HepG2 (cell line): Measurements from ENCODE around the gene CGNL1. TPM values are rescaled to one million over a fixed set of nuclear protein-coding genes. Genes with fewer than 3 reads are reported as not detected.

Source experiments
- BCL6 ChIP-seq: IDR thresholded peaks from 2 replicates; pipeline ENCODE4 v1.6.1; 2016; ENCODE audit warnings: missing genetic modification reagents, missing compliant biosample characterization
- FOXO1 ChIP-seq: sonication (generic); formaldehyde crosslinking; IDR thresholded peaks from 2 replicates; pipeline ENCODE4 v1.4.0; 2020; ENCODE audit warnings: missing genetic modification reagents
- KLF13 ChIP-seq: sonication (generic); formaldehyde crosslinking; IDR thresholded peaks from 2 replicates; pipeline ENCODE4 v1.4.0; 2020; ENCODE audit warnings: mild to moderate bottlenecking, missing genetic modification reagents
- LCORL ChIP-seq, 2 experiments: fragments of 450-650 bp in 1 of 2; sonication (generic) in 1 of 2; formaldehyde crosslinking in 1 of 2; IDR thresholded peaks; 2 replicates each; pipeline versions ENCODE4 v1.5.0 to v1.6.1; 2017 to 2020; ENCODE audit warnings: antibody characterized with exemption in 1 of 2, missing genetic modification reagents in 1 of 2
- MEF2D ChIP-seq: sonication (generic); formaldehyde crosslinking; IDR thresholded peaks from 2 replicates; pipeline ENCODE4 v1.5.1; 2020; ENCODE audit warnings: mild to moderate bottlenecking, missing genetic modification reagents
- PAX8 ChIP-seq: sonication (generic); formaldehyde crosslinking; IDR thresholded peaks from 2 replicates; pipeline ENCODE4 v1.8.0; 2022; ENCODE audit warnings: mild to moderate bottlenecking, missing genetic modification reagents, borderline replicate concordance
- PHF21A ChIP-seq: sonication (generic); formaldehyde crosslinking; IDR thresholded peaks from 2 replicates; pipeline ENCODE4 v1.5.0; 2020; ENCODE audit warnings: mild to moderate bottlenecking, missing genetic modification reagents
- RARA ChIP-seq: IDR thresholded peaks from 2 replicates; pipeline ENCODE4 v1.6.1; 2016; ENCODE audit warnings: missing genetic modification reagents, missing compliant biosample characterization
- RBM39 ChIP-seq: fragments of 200-400 bp; formaldehyde crosslinking; IDR thresholded peaks from one replicate; pipeline ENCODE4 v1.6.1; 2018; ENCODE audit warnings: antibody characterized with exemption, mild to moderate bottlenecking, low read depth, low read length; ENCODE audit not compliant: poor library complexity, severe bottlenecking
- SMYD3 ChIP-seq: sonication (generic); formaldehyde crosslinking; IDR thresholded peaks from 2 replicates; pipeline ENCODE4 v1.8.1; 2023; ENCODE audit warnings: mild to moderate bottlenecking, missing genetic modification reagents
- SRSF4 ChIP-seq: fragments of 200-400 bp; formaldehyde crosslinking; IDR thresholded peaks from one replicate; pipeline ENCODE4 v1.6.1; 2018; ENCODE audit warnings: mild to moderate bottlenecking, low read depth, low read length, moderate library complexity; ENCODE audit not compliant: poor library complexity, severe bottlenecking
- ZFP82 ChIP-seq: sonication (generic); formaldehyde crosslinking; IDR thresholded peaks from 2 replicates; pipeline ENCODE4 v1.5.1; 2020; ENCODE audit warnings: mild to moderate bottlenecking, missing genetic modification reagents, borderline replicate concordance
- ZNF674 ChIP-seq: sonication (generic); formaldehyde crosslinking; IDR thresholded peaks from 2 replicates; pipeline ENCODE4 v1.5.0; 2020; ENCODE audit warnings: low read depth, mild to moderate bottlenecking, missing genetic modification reagents
- polyA plus RNA-seq, 8 experiments: library from polyadenylated mRNA; depleted of rRNA in 3 of 8; stranded (reverse) in 7 of 8; unstranded in 1 of 8; fragments of >200 nt; fragmentation: Illumina TruSeq in 4 of 8; extraction: Trizol in 4 of 8; gene quantifications; 2 replicates each; pipeline versions ENCODE4 v1.2.1 to v1.2.3, GENCODE V29; 2011 to 2016; ENCODE audit warnings: low read depth in 4 of 8, missing spikeins in 1 of 8, mixed read lengths in 1 of 8; ENCODE audit not compliant: insufficient read depth in 1 of 8
- total RNA-seq, 5 experiments: library from RNA; depleted of rRNA; stranded (reverse); fragments of >200 nt; fragmentation: Illumina TruSeq; extraction: Trizol; gene quantifications; 2 replicates each; pipeline ENCODE4 v1.2.3, GENCODE V29; 2016; ENCODE audit warnings: low read depth in 1 of 5
- TF ChIP-seq, protein P1 (sequence below): sonication (generic); formaldehyde crosslinking; IDR thresholded peaks from 2 replicates; pipeline ENCODE4 v1.4.0; 2020; ENCODE audit warnings: missing genetic modification reagents; ENCODE audit errors: not compliant biosample characterization
- TF ChIP-seq, protein P2 (sequence below): sonication (generic); formaldehyde crosslinking; IDR thresholded peaks from 2 replicates; pipeline ENCODE4 v1.4.0; 2020; ENCODE audit warnings: mild to moderate bottlenecking, missing genetic modification reagents
- TF ChIP-seq, protein P3 (sequence below): sonication (generic); formaldehyde crosslinking; IDR thresholded peaks from 2 replicates; pipeline ENCODE4 v1.4.0; 2020; ENCODE audit warnings: mild to moderate bottlenecking, missing genetic modification reagents
- TF ChIP-seq, protein P4 (sequence below): sonication (generic); formaldehyde crosslinking; IDR thresholded peaks from 2 replicates; pipeline ENCODE4 v1.5.1; 2020; ENCODE audit warnings: mild to moderate bottlenecking, missing genetic modification reagents, moderate library complexity
- TF ChIP-seq, protein P5 (sequence below): IDR thresholded peaks from 2 replicates; pipeline ENCODE4 v1.6.1; 2018; ENCODE audit warnings: missing genetic modification reagents, mild to moderate bottlenecking, missing compliant biosample characterization

Gene CGNL1
- total and polyA plus RNA-seq, 2 of the 13 experiments (the other 11 are each of a cell fraction or from before 2014, with no cell fraction given): 5.6 to 15.6 TPM

DNA sequence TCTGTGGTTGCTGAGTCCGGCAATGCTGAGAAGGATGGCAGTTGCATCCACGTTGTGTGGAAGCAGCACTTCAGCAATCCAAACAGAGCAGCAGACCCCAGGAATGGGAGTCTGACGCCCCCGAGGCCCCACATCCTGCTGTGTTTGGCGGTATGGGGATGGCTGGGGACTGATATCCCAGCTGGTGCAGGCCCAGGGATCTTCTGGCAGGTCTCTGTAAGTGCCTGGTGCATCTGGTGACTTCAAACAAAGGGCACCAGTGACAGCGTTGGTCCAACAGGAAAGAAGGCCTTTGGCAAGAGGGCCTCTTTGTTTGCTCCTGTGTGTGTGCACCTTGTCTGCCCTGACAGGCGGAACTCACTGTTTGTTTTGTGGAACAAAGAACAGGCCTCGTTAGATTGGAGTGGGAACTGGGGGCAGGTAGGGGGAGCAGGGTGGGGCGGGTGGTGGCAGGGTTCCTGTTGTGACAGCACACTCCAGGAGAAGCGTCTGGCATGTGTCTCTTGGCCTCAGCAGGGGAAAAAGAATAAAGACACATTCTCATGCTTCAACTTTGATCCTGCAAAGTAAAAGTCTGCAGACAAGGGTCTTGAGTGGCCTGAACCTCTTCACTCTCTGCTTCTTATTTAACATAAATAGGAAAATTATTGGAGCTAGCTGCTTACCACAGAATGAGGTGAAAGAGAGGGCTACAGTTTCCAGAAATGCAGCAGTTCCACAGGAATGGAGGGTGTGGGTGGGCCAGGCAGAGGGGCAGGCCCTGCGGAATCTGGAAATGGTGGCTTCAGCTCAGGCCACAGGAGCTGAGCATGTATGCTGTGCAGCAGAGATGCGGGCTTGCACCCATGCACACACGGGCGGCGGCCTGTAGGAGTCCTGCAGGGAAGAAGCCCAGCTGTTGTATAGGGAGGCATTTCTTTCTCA is 120.9 kb downstream of the CGNL1 start (continued):
- TF ChIP-seq BCL6: peak; percentile 77
- peak; percentile 78; the same call in 1 of the 2 replicates for TF ChIP-seq MEF2D (CRISPR knock-in tag)
- peak; percentile 93 for TF ChIP-seq FOXO1 (CRISPR knock-in tag)
- no peak for TF ChIP-seq PAX8 (CRISPR knock-in tag)
- TF ChIP-seq, protein P1, sequence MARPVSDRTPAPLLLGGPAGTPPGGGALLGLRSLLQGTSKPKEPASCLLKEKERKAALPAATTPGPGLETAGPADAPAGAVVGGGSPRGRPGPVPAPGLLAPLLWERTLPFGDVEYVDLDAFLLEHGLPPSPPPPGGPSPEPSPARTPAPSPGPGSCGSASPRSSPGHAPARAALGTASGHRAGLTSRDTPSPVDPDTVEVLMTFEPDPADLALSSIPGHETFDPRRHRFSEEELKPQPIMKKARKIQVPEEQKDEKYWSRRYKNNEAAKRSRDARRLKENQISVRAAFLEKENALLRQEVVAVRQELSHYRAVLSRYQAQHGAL (CRISPR knock-in tag): no peak
- TF ChIP-seq, protein P2, sequence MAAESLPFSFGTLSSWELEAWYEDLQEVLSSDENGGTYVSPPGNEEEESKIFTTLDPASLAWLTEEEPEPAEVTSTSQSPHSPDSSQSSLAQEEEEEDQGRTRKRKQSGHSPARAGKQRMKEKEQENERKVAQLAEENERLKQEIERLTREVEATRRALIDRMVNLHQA (CRISPR knock-in tag): no peak
- no peak for TF ChIP-seq ZNF674 (CRISPR knock-in tag)
- TF ChIP-seq, protein P3, sequence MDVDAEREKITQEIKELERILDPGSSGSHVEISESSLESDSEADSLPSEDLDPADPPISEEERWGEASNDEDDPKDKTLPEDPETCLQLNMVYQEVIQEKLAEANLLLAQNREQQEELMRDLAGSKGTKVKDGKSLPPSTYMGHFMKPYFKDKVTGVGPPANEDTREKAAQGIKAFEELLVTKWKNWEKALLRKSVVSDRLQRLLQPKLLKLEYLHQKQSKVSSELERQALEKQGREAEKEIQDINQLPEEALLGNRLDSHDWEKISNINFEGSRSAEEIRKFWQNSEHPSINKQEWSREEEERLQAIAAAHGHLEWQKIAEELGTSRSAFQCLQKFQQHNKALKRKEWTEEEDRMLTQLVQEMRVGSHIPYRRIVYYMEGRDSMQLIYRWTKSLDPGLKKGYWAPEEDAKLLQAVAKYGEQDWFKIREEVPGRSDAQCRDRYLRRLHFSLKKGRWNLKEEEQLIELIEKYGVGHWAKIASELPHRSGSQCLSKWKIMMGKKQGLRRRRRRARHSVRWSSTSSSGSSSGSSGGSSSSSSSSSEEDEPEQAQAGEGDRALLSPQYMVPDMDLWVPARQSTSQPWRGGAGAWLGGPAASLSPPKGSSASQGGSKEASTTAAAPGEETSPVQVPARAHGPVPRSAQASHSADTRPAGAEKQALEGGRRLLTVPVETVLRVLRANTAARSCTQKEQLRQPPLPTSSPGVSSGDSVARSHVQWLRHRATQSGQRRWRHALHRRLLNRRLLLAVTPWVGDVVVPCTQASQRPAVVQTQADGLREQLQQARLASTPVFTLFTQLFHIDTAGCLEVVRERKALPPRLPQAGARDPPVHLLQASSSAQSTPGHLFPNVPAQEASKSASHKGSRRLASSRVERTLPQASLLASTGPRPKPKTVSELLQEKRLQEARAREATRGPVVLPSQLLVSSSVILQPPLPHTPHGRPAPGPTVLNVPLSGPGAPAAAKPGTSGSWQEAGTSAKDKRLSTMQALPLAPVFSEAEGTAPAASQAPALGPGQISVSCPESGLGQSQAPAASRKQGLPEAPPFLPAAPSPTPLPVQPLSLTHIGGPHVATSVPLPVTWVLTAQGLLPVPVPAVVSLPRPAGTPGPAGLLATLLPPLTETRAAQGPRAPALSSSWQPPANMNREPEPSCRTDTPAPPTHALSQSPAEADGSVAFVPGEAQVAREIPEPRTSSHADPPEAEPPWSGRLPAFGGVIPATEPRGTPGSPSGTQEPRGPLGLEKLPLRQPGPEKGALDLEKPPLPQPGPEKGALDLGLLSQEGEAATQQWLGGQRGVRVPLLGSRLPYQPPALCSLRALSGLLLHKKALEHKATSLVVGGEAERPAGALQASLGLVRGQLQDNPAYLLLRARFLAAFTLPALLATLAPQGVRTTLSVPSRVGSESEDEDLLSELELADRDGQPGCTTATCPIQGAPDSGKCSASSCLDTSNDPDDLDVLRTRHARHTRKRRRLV (CRISPR knock-in tag): no peak
- TF ChIP-seq SRSF4: no peak
- peak; percentile 78 for TF ChIP-seq PHF21A
- no peak for TF ChIP-seq KLF13 (CRISPR knock-in tag)
- no peak for TF ChIP-seq RBM39
- TF ChIP-seq, protein P4, sequence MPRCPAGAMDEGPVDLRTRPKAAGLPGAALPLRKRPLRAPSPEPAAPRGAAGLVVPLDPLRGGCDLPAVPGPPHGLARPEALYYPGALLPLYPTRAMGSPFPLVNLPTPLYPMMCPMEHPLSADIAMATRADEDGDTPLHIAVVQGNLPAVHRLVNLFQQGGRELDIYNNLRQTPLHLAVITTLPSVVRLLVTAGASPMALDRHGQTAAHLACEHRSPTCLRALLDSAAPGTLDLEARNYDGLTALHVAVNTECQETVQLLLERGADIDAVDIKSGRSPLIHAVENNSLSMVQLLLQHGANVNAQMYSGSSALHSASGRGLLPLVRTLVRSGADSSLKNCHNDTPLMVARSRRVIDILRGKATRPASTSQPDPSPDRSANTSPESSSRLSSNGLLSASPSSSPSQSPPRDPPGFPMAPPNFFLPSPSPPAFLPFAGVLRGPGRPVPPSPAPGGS (CRISPR knock-in tag): no peak
- TF ChIP-seq, protein P5, sequence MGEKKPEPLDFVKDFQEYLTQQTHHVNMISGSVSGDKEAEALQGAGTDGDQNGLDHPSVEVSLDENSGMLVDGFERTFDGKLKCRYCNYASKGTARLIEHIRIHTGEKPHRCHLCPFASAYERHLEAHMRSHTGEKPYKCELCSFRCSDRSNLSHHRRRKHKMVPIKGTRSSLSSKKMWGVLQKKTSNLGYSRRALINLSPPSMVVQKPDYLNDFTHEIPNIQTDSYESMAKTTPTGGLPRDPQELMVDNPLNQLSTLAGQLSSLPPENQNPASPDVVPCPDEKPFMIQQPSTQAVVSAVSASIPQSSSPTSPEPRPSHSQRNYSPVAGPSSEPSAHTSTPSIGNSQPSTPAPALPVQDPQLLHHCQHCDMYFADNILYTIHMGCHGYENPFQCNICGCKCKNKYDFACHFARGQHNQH (CRISPR knock-in tag): peak; percentile 93
- peak; percentile 93 for TF ChIP-seq RARA (CRISPR knock-in tag)
- TF ChIP-seq SMYD3 (CRISPR knock-in tag): no peak
- no peak for TF ChIP-seq LCORL (IDR thresholded peaks at IDR 0.05)
- peak; percentile 89 for TF ChIP-seq LCORL (CRISPR knock-in tag; IDR thresholded peaks at IDR 0.05)
- TF ChIP-seq ZFP82 (CRISPR knock-in tag): no peak
